Activated CD8-positive, alpha-beta memory T cell treated with anti-CD3 and anti-CD28 coated beads, Interleukin-2, amount 50 U/mL, for 24 hours (primary cell): ENCODE data around the gene CDX2.

Source experiments
- DNase-seq: peaks from one replicate; pipeline ENCODE4 v3.0.0-alpha.2; 2020; ENCODE audit errors: extremely low read depth

CDX2 gene

DNA sequence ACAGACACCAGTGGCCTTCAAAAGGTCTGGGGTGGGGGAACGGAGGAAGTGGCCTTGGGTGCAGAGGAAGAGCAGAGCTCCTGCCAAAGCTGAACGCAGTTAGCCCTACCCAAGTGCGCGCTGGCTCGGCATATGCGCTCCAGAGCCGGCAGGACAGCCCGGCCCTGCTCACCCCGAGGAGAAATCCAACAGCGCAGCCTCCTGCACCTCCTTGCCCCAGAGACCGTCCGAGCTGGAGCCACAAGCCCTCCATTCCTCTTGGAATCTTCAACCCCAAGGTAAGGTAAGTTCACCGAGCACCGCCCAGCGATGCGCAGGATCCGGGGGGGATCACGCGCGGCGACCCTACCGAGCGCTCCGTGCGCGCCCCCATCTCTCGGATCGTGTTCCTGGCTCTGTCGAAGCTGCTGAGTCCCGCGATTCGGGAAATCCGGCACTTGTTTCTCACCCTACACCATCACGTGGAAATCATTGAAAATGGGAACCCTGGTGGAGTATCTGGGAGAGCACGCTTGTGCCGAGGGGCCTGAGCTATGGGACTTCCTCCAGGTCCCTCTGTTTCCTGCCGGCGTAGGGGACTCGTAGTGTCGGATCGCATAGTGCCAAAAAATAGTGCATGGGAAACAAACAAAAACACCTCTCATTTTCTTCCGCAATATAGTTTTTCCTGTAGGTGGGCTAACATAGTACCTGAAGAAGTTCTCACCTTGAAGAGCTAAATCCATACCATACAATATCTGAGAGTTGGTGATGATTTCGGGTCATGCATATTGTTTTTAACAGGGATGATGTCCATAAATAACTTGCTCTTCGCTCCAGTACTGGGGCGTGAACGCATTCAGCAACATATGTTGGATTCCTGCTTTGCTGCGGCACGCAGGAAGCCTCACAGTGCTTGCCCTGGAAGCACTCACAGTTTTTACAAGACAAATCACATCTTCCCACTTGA, 40.0 kb downstream of the CDX2 start:
- no peak for DNase-seq

DNA sequence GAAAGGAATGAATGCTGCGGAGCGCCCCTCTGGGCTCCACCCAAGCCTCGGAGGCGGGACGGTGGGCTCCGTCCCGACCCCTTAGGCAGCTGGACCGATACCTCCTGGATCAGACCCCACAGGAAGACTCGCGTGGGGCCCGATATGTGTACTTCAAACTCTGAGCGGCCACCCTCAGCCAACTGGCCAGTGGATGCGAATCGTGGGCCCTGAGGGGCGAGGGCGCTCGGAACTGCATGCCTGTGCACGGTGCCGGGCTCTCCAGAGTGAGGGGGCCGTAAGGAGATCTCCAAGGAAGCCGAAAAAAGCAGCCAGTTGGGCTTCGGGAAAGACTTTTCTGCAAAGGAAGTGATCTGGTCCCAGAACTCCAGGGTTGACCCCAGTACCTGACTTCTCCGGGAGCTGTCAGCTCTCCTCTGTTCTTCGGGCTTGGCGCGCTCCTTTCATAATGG, 40.7 kb downstream of the CDX2 start:
- no peak for DNase-seq

DNA sequence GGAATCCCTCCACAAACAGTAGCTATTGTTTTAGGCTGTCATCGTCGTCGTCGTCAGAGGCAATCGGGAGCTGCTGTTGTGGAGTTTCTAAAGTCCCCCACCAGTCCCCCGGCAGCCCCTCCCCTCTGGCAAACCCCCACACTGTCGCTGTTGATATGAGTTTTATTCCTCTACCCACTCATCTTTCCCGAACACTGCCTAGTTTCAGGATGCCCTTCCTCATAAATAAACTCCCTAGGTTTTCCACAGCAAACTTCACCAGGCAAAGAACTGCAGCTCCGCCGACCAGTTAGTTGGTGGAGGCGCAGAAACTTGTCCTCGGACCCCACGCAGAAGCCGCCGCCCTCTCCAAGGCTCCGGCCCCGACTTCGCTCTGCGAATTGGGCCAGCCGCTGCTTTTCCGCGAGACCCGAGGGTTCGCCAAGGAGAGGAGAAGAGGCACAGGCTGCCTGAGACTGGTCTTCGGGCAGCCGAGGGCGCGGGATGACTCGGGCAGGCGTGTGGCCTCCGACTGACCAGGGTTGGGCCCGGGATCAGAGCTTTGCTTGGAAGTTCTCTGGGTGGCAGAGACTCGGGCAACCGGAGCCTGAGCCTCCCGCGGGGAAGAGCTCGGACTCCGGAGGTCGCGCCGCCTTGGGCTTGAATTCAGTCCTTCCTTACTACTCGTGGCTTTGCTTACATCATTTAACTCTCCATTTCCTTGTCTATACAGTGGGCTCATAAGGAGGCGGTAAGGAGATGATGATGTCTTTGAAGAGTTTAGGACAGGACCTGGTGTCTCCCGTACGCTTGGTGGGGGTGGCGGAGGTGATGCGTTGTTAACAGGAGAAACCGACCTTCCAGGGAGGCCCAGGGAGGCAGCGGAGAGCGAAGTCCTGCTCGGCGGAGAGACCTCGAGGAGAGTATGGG, 41.4 kb downstream of the CDX2 start:
- no peak for DNase-seq

DNA sequence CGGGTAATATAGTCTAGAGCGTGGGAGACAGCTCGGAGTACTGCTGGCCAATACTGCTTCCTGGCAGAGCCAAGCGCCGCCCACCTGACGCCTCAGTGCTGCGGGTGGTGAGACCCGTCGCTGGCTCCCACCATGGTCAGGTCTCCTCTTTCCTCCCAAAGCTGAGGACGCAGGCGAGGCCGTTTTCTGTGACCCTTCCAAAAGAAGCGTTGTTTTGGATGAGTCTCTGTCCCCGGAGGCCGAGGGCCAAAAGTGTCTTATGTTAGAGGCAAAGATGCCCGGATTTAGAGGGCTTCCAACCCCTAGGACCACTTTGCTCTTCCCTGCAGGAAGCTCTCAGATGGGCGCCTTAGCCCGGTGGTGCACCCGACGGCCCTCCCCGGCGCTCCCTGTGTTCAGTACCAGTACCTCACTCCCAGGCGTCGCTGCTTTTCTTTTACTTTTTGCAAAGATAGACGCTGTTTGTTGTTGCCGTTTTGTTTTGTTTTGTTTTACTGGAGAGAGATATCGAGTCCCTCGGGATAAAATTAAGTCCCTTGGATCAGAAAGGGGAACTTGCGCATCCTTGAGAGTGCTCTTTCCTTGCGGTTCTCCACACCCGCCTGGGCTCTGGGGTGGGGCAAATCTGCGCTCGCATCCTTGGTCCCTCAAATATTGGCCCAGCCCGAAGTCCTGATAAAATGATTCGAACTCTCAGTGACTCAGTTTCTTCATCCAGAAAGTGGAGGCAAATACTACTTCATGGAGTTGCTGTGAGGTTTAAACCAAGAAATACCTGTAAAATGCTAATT, 42.3 kb downstream of the CDX2 start:
- no peak for DNase-seq

DNA sequence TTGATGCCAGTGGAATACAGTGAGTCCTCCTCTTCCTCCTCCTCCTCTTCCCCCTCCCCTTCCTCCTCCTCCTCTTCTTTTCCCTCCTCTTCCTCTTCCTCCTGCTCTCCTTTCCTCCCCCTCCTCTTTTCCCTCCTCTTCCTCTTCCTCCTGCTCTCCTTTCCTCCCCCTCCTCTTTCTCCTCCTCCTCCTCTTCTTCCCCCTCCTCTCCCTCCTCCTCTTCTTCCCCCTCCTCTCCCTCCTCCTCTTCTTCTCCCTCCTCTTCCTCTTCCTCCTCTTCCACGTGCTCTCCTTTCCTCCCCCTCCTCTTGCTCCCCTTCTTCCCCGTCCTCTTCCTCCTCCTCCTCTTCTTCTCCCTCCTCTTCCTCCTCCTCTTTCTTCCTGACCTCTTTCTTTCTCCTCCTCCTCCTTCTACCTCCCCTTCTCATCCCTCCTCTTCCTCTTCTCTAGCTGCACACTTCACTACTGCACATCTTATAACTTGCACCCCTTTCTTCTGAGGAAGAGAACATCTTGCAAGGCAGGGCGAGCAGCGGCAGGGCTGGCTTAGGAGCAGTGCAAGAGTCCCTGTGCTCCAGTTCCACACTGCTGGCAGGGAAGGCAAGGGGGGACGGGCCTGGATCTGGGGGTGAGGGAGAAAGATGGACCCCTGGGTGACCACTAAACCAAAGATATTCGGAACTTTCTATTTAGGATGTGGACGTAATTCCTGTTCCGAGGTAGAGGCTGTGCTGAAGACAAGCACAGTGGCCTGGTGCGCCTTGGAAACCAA, 43.7 kb downstream of the CDX2 start:
- DNase-seq, result no peak

DNA sequence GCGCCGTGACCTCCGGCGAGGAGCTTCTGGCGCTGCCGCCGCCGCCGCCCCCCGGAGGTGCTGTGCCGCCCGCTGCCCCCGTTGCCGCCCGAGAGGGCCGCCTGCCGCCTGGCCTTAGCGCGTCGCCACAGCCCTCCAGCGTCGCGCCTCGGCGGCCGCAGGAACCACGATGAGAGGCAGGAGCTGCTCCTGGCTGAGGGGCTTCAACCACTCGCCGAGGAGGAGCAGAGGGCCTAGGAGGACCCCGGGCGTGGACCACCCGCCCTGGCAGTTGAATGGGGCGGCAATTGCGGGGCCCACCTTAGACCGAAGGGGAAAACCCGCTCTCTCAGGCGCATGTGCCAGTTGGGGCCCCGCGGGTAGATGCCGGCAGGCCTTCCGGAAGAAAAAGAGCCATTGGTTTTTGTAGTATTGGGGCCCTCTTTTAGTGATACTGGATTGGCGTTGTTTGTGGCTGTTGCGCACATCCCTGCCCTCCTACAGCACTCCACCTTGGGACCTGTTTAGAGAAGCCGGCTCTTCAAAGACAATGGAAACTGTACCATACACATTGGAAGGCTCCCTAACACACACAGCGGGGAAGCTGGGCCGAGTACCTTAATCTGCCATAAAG, 44.5 kb downstream of the CDX2 start:
- DNase-seq, result no peak

DNA sequence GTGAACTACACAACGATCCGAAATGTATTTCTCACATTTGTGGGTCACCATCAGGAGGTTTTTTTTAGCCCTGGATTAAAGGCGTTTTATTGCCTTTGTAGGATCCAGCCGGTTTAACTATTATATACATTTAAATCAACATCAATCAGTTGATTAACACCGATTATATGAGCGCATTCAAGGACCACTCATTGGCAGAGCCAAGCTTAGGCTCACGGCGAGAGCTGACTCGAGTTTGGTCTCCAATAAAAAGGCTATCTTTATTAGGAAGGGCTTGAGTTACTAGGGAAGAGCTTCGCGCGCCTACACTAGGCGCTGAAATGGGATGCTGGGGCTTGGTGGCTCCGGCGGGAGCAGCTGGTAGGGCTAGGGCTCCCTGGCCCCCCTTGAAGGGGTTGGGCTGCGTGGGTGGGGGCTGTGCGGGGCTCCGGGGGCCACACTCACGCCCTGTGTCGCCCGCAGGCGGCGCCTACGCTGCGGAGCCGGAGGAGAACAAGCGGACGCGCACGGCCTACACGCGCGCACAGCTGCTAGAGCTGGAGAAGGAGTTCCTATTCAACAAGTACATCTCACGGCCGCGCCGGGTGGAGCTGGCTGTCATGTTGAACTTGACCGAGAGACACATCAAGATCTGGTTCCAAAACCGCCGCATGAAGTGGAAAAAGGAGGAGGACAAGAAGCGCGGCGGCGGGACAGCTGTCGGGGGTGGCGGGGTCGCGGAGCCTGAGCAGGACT, 45.2 kb downstream of the CDX2 start:
- no peak for DNase-seq

DNA sequence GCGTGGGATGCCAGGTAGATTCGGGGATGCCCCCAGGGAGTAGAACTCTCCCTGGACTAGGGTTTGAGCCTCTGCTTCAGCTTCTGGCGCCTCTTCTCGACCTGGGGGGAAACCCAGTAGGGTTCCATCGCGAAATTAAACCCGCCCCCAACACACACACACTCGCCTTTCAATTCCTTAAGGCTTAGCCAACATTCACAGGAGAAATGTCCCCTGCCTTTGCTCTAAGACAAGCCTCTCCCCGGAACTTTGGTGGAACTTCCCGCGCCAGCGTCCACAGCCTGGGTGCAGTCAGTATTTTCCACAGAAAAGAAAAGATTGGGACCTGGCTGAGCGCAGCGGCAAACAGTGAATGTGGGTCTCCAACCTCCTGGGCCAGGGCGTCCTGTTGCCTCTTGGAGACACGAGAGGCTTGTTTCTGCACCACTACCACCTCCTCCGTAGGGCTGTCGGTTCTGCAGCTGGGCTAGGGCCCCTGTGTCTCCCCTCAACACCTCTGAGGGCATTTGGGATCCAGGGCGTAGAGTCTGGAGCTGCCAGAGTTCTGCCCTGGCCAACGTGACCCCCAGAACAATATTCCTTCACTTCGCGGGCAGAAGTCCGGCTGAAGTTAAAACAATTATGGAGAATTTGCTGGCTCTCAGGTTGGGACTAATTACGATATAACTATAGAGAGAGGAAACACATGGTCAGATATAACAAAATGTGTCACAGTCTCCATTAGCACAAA, 46.1 kb downstream of the CDX2 start:
- DNase-seq, result no peak

DNA sequence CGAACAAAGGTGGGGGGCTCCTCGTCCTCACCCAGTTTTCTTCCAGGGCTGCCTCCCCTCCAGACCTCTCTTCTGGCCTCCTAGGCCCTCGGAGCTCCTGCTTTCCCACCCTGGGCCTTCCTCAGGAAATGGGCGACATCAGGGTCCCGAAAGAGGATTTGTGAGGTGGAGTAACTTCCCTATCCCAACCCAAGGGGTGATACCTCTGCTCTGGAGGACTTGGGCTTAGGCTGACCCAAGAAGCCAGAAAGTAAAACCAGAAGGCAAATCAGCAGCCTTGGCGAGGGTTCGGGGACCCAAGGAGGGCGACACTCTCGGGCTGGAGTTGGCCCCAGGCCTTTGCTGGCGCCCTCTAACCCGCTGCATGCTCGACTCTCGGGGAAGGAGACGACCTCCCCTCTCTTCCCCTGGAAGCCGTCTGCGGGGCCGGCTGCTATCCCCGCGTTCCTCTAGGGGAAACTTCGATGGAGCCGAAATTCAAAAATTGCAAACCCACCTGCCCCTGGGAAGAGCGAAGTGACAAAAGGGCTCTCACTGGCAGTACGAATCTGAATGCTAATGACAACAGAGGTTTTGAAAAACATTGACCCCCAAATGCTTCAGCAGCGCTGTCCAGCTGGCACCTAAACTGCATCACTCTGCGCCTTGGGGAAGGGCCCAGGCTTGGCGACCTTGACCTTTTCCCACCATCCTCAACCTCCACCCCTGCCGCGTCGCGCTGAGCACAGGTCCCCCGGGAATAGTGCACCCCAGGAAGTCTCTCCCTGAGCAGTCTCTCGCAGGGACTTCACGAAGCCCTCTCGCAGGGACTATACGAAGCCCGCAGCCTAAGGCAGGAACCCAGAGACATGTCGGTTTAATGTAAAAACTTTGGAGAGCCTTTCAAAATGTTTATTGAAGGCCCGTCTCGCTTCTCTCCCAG, 46.9 kb downstream of the CDX2 start:
- DNase-seq, result no peak

DNA sequence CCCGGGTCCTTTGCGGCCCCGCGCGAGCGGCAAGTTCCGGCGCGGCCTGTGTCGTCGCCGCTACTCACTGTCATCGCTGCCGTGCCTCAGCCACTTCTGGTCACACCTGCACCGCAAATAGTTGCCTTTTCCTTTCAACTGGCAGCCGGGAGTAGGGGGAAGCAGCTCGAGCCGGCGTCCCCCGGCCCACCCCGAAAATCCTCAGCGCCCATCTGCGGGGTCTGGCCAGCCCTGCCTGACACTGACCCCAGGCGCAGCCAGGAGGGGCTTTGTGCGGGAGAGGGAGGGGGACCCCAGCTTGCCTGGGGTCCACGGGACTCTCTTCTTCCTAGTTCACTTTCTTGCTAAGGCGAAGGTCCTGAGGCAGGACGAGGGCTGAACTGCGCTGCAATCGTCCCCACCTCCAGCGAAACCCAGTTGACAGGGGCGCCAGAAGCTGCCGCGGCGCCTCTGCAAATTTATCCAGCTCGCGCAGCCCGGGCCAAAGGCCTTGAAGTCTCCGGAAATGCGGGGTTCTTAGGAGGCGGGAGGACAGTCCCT, 47.6 kb downstream of the CDX2 start:
- no peak for DNase-seq

DNA sequence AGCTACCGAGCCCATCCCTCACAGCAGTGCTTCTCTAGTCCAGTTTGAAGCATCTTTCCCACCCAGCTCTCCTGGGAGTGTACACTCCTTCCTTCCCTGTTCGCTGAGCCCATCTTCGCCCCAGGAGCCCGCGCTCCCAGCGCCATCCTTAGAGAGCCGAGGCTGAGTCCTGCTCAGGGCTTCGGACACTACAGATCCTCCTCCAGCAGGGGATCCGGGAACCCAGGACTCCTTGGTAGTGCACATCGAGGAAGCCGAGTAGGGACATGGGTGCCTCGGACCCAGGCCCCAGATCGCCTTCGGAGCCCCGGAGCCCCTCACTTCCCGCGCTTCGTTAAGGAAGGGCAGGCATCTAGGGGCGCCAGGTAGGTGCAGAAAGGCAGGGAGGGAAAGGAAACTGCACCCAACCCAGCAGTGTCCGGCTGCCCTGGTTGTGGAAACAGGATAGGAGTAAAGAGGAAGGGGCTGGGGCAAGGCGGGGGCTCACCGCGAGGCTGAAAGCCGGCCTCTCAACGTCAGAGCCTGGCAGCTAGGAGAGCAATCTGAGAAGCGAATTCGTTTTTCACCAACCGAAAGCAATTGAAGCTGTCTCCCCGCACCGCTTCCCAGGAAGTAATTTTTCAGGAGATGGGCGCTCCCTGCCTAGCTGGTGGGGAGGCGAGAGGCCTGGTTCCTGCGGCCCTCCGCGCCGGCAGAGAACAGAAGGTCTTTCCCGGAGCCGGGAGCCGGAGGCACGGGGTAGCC, 48.3 kb downstream of the CDX2 start:
- no peak for DNase-seq

DNA sequence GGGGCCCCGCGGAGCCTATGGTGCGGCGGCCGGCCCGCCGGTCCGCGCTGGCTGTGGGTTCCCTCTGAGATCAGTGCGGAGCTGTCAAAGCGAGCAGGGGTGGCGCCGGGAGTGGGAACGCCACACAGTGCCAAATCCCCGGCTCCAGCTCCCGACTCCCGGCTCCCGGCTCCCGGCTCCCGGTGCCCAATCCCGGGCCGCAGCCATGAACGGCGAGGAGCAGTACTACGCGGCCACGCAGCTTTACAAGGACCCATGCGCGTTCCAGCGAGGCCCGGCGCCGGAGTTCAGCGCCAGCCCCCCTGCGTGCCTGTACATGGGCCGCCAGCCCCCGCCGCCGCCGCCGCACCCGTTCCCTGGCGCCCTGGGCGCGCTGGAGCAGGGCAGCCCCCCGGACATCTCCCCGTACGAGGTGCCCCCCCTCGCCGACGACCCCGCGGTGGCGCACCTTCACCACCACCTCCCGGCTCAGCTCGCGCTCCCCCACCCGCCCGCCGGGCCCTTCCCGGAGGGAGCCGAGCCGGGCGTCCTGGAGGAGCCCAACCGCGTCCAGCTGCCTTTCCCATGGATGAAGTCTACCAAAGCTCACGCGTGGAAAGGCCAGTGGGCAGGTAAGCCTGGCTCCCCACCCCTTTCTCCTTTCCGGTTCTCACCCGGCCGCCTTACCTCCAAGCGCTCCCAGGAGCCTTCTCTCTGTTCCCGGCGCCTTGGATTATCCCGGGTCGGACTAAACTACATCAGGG, 49.0 kb downstream of the CDX2 start, which contains the start of gene PDX1:
Gene PDX1, plus strand, starts transcription at position 67 of the 743 bp plus-strand sequence. Its CDS starts 139 bp downstream, at position 206.
- DNase-seq, result no peak

DNA sequence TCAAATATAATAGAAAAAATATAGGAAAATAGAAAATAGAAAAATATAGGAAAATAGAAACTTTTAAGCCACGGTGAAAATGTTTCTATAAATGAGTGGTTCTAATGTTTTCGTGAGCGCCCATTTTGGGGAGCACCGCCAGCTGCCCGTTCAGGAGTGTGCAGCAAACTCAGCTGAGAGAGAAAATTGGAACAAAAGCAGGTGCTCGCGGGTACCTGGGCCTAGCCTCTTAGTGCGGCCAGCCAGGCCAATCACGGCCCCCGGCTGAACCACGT, 49.5 kb downstream of the CDX2 start:
- no peak for DNase-seq

DNA sequence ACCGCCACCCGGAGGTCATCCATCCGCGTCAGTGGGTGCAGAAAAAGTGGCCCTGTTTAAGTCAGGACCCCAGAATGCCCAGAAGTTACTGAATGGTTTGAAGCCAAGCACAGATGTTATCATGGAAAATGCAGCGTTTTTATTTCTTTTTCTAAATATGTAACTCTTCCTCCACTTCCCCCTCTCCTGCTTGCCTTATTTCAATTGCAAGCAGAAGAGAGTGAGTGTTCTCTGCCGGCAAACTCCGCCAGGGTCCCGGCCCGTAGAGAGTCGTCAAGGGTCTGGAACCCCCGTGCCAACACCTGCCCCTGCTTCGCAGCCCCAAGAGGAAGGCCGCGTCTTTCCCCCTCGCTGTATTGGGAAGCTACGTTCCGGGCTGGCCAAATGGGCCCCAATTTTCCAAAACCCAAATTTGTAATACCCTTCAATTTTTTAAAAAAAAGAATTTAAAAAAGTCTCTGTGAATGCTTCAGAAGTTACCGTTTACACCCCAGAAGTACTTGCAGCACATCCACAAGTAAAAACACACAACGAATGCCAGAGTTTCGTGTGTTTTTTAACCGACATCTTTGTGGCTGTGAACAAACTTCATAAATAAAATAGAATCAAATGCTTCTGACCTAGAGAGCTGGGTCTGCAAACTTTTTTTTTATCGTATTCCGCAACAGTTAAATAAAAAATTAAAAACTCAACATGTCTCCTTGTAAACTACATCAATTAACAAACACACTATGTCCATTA, 50.0 kb downstream of the CDX2 start:
- DNase-seq, result no peak

DNA sequence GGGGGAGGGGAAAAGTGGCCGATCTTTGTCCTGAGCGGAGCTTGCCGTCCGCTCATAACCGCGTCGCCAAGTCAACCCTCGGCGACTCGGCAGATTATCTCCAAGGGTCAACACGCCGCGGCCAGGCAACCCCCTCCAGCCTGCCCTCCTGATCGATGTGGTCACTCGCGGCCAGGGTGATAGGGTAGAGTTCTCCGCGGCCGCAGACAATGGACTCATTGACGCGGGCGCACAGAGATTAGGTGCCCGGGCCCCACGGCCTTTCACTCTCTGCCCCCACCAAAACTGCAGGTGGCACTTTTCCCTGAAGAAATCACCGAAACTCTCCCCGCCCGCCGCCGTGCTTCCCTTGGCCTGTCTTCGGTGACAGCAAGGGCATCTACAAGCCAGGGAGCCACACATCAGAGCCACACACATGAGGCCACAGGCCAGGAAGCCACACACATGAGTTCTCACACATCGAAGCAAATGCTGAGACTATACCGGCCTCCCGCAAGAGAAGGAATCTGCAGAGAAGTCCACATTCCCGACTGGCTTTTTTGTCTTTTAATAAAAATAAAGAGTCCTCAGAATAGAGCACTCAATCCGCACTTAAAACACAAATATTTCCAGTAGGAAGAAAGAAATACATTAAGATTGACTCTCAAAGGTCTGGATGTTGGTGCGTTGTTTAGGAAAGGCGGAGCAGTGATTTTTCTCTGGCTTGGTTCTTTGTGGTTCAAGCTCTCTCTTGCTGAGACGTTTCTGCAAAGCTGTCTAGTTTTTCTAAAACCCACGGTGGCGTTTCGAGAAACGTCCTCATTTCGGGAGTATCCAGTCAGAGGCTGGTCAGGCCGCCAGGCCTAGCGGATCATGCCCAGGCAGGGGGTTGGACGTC, 50.8 kb downstream of the CDX2 start:
- no peak for DNase-seq
